IPS-NIHi7 (cell line): Measurements from ENCODE around the gene NKPD1.

ENCODE experiments used
- DNase-seq: peaks from one replicate; pipeline ENCODE4 v3.0.0; 2012; ENCODE audit warnings: mixed read lengths; ENCODE audit errors: extremely low spot score

Gene NKPD1

DNA sequence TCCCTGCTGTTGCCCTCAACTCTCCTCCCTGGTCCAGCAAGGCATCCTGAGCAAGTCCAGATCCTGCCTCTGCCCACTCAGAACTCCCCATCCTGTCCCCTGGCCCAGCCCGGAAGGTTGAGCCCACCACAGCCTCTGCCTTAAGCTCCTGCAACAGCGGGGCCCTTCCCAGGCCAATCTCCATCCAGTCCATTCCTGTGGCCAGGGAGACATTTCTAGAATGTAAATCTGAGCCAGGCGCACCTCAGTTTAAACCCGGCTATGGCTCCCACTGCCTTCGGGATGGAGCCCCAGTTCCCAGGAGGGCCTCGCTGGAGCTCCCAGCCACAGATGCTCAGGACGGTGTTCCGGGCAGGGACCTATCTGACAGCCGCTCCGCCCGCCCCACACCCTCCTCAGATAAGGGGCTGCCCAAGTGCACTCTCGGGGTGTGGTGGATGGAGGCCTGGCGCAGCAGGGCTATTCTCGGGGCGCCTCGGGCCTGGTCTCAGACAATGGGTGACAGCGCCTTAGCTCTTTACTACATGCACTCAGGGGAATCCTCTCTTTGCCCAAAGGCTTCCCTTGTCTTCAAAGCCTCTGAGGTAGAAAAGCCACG lies 11.9 kb upstream of the NKPD1 start:
- no peak for DNase-seq

DNA sequence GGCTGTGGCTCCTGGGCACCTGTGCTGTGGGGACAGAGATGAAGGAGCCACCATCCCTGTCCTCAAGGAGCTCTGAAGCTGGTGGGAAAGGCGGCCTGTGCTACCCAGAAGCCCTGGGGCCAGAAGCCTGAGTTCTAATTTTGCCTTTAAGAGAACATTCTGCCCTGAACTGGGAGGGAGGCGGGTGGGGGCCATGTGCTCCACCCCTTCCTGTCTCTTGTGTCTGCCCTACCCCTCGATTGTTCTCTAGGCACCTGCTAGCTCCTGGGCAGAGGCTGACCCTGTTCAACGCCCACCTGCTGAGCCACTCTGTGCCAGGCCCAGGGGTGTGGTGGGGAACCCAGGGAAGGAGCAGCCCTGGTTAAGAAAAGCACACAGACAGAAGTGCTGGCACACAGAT lies 11.4 kb upstream of the NKPD1 start:
- DNase-seq: no peak

GRCh38 chr19:45171211-45171623 lies 10.4 kb upstream of the NKPD1 start:
- no peak for DNase-seq

DNA sequence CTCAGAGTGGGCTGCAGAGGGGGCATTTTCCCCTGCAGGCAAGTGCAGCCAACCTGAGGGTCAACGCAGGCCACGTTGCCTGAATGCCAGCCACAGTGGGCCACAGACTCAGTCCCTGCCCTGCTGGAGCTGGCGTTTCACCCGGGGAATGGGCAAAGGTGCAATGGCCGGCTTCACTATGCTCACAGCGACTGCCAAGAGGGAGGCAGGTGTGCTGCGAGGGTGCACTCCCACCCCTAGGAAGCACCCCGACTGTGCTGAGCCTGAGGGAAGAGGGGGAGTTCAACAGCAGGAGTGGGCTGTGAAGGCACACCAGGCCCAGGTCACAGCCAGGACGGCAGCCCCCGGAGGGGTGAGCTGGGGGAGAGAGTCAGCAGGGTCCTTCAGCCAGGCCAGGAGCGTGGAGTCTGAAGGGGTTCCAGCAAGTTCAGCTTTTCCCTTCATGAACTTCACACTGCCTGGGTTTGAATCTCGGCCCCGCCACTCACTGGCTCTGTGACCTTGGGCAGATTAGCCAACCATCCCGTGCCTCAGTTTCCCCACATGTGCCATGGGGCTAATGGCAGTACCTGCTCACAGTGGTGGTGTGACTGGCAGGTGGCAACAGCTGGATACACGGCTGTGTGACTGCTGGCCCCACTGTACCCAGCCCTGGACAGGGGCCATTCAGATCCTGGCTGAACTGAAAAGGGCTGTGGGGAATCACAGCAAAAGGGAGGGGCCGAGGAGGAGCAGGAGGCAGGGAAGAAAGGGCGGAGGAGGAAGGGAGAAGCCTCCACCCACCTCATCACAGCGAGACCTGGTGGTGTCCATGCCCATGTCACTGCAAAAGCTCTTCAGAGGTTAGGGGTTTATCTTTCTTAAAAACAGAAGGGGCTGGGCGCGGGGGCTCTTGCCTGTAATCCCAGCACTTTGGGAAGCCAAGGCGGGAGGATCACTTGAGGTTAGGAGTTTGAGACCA lies 9.6 kb upstream of the NKPD1 start:
- DNase-seq: no peak

DNA sequence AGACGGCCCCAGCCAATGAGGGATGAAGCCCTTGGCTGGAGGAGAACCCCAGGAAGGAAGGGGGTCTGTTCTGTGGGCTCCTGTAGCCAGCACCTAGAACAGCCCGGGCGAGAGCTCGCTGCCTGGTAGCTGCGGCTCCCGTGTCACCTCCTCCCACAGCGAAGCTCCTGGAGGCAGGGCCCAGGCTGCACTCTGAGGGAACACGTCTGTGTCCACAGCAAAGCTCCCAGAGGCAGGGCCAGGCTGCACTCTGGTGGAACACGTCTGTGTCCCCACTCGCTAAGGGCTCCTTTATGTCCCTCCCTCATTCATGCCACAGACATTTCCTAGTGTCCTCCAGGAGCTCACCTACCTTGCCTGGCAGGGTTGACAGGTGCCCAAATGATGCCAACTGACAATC lies 8.8 kb upstream of the NKPD1 start:
- no peak for DNase-seq

- no peak for DNase-seq
Observed at GRCh38 chr19:45168767-45169351, 8.1 kb upstream of the NKPD1 start.

DNA sequence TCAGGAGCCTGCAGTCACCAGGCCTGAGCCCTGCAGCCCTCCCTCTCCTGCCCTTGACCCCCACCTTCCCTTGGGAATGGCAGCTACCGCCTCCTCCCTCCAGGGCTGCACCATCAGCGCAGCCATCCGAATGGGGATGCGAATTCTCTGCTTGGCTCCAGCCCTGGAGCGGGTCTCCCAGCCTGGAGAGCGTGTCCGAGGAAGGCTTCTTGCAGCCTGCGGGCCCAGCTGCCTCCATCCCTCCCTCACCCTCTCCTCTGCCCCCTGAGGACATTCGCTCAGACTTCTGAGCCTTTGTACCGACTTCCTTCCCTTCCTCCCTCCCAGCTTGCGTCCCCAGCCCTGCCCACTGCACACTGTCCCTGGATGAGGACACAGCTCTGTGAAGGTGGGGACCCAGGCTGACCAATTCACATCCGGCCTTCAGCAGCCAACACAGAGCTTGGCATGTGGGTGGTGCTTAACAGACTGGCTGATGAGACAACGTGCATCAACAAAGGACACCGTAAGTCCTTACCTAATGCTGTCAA lies 6.0 kb upstream of the NKPD1 start:
- peak; percentile 25 for DNase-seq

DNA sequence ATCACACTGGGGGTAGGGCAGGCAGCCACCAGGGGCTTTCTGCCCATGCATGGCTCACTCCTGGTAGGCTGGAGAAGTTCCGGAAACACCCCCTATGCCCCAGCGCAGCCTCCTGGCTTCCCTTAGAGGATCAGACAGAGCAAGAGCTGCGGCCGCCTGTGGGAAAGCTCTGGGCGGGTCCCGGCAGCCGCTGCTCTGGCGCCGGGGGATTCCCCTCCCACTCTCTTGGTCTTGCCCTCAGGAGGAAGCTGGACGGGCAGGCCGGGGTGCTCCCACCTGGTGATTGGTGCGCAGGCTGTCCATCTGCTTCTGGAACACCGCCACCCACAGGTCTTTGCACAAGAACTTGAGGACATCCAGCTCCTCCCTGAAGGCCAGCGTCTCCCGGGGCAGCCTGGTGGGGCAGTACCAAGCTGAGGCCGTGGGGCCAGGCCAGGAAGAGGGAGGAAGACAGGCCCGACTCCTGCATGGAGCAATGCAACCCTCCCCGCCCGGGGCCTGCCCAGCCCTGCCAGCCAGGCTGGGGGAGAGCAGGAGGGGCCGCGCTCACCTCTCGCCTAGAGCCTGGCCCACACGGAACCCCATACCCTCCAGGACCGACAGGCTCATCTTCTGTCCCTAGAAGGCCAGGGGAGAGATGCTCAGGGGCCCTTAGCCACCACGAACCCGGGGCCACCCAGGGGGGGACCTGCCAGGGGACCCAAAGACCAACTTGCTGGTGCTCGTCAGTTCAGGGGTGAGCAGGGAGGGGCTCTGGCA lies 4.0 kb upstream of the NKPD1 start:
- DNase-seq: peak; percentile 58

DNA sequence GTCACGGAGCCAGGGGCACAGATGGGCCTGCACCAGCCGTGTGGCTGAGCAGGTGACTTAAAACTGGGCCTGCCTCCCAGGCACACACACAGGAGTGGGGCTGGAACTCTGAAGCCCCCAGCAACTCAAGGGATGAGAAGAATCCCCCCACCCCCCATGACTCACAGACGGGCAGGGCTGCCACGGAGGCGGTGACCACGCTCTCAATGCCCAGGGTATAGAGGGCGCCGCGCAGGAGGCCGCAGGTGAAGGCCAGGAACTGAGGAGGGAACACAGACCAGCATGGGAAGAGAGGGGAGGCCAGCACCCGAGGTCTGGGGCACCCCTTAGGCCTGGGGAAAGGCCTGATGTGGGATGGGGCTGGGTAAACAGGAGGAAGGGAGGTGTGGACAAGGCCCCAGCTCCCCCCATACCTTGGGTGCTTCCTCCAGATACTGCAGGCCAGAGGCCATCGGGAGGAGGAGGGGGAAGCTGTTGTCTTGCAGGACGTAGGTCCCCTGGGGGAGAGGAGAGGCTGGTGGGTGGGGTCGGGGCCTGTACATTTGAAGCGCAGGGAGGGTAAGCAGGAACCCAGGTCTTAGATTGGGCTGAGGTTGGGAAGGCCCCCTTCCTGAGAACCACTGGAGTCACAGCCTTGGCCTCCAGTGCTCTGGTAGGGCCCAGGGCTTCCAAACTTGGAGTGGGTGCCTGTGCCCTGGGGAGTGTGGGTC lies 3.1 kb upstream of the NKPD1 start:
- no peak for DNase-seq

GRCh38 chr19:45163156-45163555 lies 2.4 kb upstream of the NKPD1 start:
- no peak for DNase-seq

- DNase-seq: no peak
Observed at GRCh38 chr19:45162608-45163143, 1.9 kb upstream of the NKPD1 start.

DNA sequence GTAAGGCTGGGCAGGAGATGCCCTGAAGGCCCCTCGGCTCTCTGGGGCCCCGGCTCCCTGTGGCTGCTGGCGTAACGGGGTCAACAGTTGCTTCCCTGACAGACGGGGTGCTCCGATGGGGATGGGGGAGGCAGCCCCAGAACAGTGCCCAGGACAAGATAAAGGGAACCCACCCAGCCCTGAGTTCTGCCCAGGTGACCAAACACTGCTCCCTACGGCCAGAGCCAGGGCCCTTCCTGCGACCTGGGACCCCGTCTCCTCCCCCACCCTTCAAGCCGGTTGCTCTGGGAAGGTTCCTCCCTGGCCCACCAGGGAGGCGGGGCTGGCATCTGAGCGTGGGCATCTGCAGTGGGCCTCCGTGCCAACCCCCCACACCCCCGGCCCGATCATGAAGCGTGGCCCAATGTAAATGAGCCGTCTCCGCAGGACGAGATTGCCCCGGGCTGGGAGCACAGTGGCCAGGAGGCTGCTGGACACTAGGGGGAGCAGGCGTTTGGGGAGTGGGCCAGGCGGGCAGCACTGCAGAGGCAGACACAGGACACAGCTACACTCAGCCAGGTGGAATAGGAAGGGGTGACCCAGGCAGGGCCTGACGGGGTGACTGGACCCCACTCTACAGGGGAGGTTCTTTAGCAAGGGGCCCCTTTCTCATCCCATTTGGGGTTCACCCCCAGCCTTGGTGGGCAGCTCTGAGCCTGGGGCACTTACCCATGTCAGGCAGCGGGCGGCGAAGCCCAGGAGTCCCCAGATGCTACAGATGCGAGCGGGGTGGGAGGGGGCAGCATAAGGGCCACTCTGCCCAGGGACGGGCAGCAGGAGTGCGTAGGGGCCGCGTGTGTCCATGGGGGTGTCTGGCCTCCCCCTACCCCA lies 1.2 kb upstream of the NKPD1 start:
- DNase-seq: peak; percentile 79

DNA sequence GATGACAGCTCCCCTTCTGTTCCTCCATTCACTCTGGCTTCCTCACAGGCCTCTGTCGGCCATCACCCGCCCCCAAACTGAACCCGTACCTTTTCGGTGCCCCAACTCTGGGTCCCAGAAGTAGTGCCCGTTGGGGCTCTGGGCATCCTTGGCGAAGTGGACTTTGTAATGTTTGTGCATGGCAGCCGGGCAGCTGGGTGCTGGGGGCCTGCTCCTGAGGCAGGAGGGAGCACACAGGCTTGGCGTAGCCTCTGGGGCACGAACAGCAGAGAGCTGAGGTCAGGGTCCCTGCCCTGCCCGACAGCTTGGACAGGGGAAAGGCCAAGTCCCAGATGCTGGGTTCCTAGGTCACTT lies 834 bp downstream of the NKPD1 start:
- no peak for DNase-seq

GRCh38 chr19:45159210-45159970 lies 1.4 kb downstream of the NKPD1 start:
- no peak for DNase-seq

- DNase-seq: no peak
Observed at GRCh38 chr19:45158503-45159209, 2.1 kb downstream of the NKPD1 start.

DNA sequence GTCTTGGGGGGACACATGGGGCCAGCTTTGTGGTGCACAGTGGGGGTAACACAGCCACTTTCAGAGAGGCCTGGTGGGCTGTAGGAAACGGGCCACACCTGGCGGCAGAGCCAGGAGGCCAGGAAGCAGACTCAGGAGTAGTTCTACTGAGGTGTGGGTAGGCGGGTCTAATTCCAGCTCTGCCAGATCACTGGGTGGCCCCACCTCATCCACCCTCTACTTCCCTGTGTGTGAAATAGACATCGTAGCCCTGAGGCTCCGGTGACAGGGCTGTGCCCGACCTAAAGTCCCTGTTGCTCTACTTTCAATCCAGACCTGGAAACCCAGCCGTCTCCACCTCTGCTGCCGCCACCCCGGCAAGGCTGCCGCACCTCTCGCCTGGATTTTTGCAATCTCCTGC lies 4.0 kb downstream of the NKPD1 start:
- DNase-seq: no peak

GRCh38 chr19:45156011-45156630 lies 4.7 kb downstream of the NKPD1 start:
- peak; percentile 44 for DNase-seq
